HG03520 (cell line): Measurements from ENCODE around the gene MTG2.

Experiments used
- ATAC-seq: cut with Tn5 transposase; IDR thresholded peaks from one replicate; pipeline ENCODE4 v1.9.1; 2021; ENCODE audit warnings: mild to moderate bottlenecking, moderate library complexity; ENCODE audit not compliant: unreplicated experiment

The MTG2 gene

GRCh38 chr20:62246872-62247652 lies 64.2 kb downstream of the MTG2 start:
- no peak for ATAC-seq

- ATAC-seq = no peak
Measured at GRCh38 chr20:62248890-62249560, 66.2 kb downstream of the MTG2 start.

- ATAC-seq = no peak
Measured at GRCh38 chr20:62252342-62252966, 69.6 kb downstream of the MTG2 start.
